ENCODE data around the gene ANKRD63. TPM values are rescaled to one million over a fixed set of nuclear protein-coding genes. Genes with fewer than 3 reads are reported as not detected.

The ANKRD63 gene
- total RNA-seq, 1 donor from 2014 or later, result not detected

DNA sequence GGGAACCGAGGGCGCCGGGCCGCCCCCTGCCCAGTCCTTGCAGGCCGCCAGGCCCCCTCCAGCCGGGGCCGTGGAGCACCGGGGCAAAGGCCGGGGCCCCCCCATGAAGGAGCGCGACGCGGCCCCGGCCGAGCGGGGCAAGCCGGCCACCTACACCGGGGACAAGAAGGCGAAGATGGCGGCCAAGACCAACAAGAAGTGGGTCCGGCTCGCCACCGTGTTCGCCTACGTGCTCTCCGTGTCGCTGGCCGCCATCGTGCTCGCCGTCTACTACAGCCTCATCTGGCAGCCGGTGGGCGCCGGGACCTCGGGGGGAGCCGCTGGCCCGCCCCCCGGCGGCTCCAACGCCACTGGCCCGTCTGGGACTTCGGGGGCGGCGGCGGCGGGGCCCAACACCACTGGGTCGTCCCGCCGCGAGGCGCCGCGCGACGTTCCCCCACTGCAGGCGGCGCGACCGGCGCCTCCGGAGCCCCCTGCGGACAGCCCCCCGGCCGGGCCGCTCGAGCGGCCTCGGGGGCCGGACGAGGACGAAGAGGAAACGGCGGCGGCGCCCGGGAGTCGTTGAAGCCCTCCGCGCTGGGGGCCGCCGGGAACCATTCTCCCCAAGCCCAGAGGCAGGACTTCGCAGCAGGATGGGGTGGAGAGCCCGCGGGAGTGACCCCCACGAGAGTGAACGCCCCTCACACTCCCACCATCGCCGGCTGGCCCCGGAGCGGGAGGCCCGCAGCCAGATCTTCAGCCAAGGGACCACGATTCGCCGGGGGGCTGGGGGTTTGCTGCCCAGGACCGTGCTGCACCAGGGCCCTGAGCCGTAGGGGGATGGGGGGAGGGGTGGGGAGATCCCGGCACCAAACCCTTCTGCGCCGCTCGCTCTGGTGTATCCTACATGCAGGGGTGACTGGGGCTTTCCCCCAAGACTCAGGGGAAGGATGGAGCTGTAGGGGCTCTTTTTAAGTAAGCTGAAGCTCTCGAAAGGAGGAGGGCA is 41.4 kb upstream of the ANKRD63 start:
- TF ChIP-seq, protein P1, sequence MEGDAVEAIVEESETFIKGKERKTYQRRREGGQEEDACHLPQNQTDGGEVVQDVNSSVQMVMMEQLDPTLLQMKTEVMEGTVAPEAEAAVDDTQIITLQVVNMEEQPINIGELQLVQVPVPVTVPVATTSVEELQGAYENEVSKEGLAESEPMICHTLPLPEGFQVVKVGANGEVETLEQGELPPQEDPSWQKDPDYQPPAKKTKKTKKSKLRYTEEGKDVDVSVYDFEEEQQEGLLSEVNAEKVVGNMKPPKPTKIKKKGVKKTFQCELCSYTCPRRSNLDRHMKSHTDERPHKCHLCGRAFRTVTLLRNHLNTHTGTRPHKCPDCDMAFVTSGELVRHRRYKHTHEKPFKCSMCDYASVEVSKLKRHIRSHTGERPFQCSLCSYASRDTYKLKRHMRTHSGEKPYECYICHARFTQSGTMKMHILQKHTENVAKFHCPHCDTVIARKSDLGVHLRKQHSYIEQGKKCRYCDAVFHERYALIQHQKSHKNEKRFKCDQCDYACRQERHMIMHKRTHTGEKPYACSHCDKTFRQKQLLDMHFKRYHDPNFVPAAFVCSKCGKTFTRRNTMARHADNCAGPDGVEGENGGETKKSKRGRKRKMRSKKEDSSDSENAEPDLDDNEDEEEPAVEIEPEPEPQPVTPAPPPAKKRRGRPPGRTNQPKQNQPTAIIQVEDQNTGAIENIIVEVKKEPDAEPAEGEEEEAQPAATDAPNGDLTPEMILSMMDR (IDR thresholded peaks at IDR 0.05; ENCODE audit: insufficient read depth, low read length, poor library complexity, severe bottlenecking), result no peak
- Histone ChIP-seq H3K4me3 (ENCODE audit: low read depth, low read length) (peak overlapping the region; percentile 67), H3K27me3 (ENCODE audit: control insufficient read depth, insufficient read depth, low read length) (no peaks in the 10 kb centered on the region), H3K36me3 (ENCODE audit: control insufficient read depth, insufficient read depth, low read length) (no peaks in the 10 kb centered on the region)
- no peak for DNase-seq (ENCODE audit: low read depth)

- DNase-seq (ENCODE audit: low read depth), result peak; percentile 77
- H3K27me3 ChIP-seq (ENCODE audit: control insufficient read depth, insufficient read depth, low read length), result no peaks in the 10 kb centered on the region
- H3K36me3 ChIP-seq (ENCODE audit: control insufficient read depth, insufficient read depth, low read length), result no peaks in the 10 kb centered on the region
- peak within 1 kb of the TSS; percentile 67 for H3K4me3 ChIP-seq (ENCODE audit: low read depth, low read length)
- TF ChIP-seq, protein P1 (IDR thresholded peaks at IDR 0.05; ENCODE audit: insufficient read depth, low read length, poor library complexity, severe bottlenecking), result peak; percentile 63
These were observed 40.5 kb upstream of the ANKRD63 start, which contains the start of gene INAFM2 for GRCh38 chr15:40323239-40323952. INAFM2 (plus strand) TSS chr15:40323692; CDS start chr15:40324056, 364 bp downstream.

GRCh38 chr15:40322531-40323238 is 39.8 kb upstream of the ANKRD63 start:
- TF ChIP-seq, protein P1 (IDR thresholded peaks at IDR 0.05; ENCODE audit: insufficient read depth, low read length, poor library complexity, severe bottlenecking), result no peak
- no peak for DNase-seq (ENCODE audit: low read depth)
- H3K4me3 ChIP-seq (ENCODE audit: low read depth, low read length), result peak overlapping the region; percentile 12
- no peaks in the 10 kb centered on the region for H3K36me3 ChIP-seq (ENCODE audit: control insufficient read depth, insufficient read depth, low read length)
- no peaks in the 10 kb centered on the region for H3K27me3 ChIP-seq (ENCODE audit: control insufficient read depth, insufficient read depth, low read length)

GRCh38 chr15:40320931-40321371 is 38.1 kb upstream of the ANKRD63 start:
- DNase-seq (ENCODE audit: low read depth), result no peak
- TF ChIP-seq, protein P1 (IDR thresholded peaks at IDR 0.05; ENCODE audit: insufficient read depth, low read length, poor library complexity, severe bottlenecking), result peak; percentile 86
- peaks cover 6% of the 10 kb centered on the region for H3K27me3 ChIP-seq (ENCODE audit: control insufficient read depth, insufficient read depth, low read length)
- no peaks in the 10 kb centered on the region for H3K36me3 ChIP-seq (ENCODE audit: control insufficient read depth, insufficient read depth, low read length)
- no peak overlapping the region for H3K4me3 ChIP-seq (ENCODE audit: low read depth, low read length)

DNA sequence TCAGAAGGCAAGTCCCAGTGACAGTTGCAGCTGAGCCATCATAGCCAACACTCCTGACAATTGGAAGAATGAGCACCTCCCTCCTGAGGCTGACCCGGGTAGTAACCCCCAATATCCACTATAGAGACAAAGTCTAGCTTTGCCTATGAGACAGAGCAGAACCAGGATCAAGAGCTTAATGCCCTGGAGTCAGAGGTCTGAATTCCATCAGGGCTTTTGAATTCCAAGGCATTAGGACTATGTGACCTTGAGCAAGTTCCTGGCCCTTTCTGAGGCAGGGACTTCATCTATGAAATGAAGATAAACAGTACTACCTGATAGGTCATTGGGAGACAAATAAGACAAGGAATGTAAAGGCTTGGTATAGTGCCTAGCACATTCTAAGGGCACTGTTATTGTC is 37.5 kb upstream of the ANKRD63 start:
- Histone ChIP-seq H3K27me3 (ENCODE audit: control insufficient read depth, insufficient read depth, low read length) (peaks cover 6% of the 10 kb centered on the region), H3K4me3 (ENCODE audit: low read depth, low read length) (no peak overlapping the region), H3K36me3 (ENCODE audit: control insufficient read depth, insufficient read depth, low read length) (no peaks in the 10 kb centered on the region)
- DNase-seq (ENCODE audit: low read depth), result no peak
- TF ChIP-seq, protein P1 (IDR thresholded peaks at IDR 0.05; ENCODE audit: insufficient read depth, low read length, poor library complexity, severe bottlenecking), result no peak

Data from kidney epithelial cell (primary cell).